ENCODE results near the gene SMIM35.
"Not testable (repeated sequence)": the region's sequence is repeated elsewhere in the genome, so short reads cannot be mapped to it uniquely, and the experiment has no call there.

Gene SMIM35

GRCh38 chr11:118014022-118014421 is 72.7 kb downstream of the SMIM35 start:
- Histone ChIP-seq H3K9me3 (ENCODE audit: low read length) (no peaks in the 10 kb centered on the region), H2AFZ (ENCODE audit: low read depth, low read length) (no peak overlapping the region), H3K27me3 (ENCODE audit: insufficient read depth, low read length) (peaks cover 11% of the 10 kb centered on the region), H3K4me3 (ENCODE audit: low read length) (no peak overlapping the region), H3K36me3 (ENCODE audit: insufficient read depth, low read length) (no peaks in the 10 kb centered on the region), H3K4me1 (ENCODE audit: insufficient read depth, low read length) (no peaks in the 10 kb centered on the region)

GRCh38 chr11:118012083-118012669 is 74.6 kb downstream of the SMIM35 start:
- H3K36me3 ChIP-seq (ENCODE audit: insufficient read depth, low read length) = no peaks in the 10 kb centered on the region
- H3K9me3 ChIP-seq (ENCODE audit: low read length) = no peaks in the 10 kb centered on the region
- no peak overlapping the region for H3K4me3 ChIP-seq (ENCODE audit: low read length)
- peaks cover 6% of the 10 kb centered on the region for H3K27me3 ChIP-seq (ENCODE audit: insufficient read depth, low read length)
- no peaks in the 10 kb centered on the region for H3K4me1 ChIP-seq (ENCODE audit: insufficient read depth, low read length)
- no peak overlapping the region for H2AFZ ChIP-seq (ENCODE audit: low read depth, low read length)

DNA sequence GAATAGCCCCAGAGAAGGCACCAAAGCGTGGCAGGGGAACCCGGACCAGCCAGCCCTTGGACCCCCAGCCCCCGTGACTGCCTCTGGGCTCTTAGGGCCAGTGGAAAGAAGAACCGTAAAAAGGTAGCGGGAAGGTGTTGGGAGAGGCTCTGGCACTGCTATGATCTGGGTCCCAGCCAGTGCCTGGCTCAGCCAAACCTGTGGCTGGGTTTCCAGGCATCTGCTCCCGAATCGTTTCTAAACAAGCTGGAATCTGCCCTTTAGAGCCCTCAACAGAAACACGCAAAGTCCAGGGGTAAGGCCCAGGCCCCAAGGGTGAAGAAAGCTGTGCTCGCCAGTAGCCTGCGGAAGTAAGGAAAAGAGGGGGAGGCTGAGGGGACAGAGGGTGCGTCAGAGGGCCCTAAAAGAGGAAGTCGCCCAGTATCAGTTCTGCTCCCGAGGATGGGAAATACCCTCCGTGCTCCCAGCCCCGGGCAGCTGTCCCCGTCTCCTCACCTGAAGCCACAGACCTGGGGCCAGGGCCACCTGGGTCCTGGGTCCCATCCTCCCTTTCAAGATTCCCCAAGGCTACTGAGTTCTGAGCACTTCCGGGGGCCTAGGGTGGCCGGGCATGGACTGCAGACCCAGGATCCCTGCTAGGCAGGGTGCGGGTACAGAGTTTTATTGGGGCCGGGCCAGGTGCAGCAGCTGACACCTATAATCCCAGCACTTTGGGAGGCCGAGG is 75.9 kb downstream of the SMIM35 start:
- H2AFZ ChIP-seq (ENCODE audit: low read depth, low read length) = no peak overlapping the region
- H3K27me3 ChIP-seq (ENCODE audit: insufficient read depth, low read length) = peaks cover 3% of the 10 kb centered on the region
- no peaks in the 10 kb centered on the region for H3K36me3 ChIP-seq (ENCODE audit: insufficient read depth, low read length)
- no peaks in the 10 kb centered on the region for H3K9me3 ChIP-seq (ENCODE audit: low read length)
- no peak overlapping the region for H3K4me3 ChIP-seq (ENCODE audit: low read length)
- no peaks in the 10 kb centered on the region for H3K4me1 ChIP-seq (ENCODE audit: insufficient read depth, low read length)

DNA sequence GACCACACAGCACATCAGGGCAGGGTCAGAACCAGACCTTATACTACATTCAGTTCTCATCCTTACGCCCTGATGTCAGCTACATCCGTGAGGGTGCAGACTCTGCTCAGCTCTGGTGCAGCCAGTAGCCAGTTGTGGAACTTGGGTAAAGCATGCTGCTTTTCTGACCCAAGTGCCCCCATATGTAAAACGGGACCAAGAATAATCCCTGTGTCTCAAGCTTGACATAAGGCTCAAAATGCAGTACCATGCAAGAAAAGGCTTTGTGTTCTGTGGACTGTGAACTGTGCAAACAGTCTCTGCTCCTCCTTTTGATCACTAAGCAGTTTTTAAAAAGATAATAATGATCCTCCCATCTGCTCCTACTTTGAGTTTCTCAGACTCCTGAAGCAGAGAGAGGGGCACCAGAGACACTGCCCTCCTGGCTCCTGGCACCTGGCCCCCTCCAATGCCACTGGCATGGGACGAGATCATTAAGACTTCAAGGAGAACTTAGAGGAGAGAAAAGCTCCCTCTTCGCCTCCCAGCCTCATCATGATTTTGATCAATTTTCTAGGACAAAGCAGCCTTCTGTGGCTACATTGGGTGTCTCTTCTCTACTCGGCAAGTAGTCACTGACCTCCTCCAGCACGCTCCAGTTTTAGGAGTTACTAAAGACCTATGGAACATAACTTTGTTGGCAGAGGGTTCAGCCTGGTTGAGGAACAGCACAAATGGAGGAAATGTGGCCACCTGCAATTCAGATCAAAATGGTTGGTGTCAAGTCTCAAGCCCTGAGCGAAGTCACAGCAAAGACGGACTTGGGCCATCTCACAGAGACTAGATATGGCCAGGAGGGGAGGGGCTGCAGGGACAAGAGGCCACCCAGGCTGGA is 76.7 kb downstream of the SMIM35 start:
- H2AFZ ChIP-seq (ENCODE audit: low read depth, low read length) = no peak overlapping the region
- H3K4me1 ChIP-seq (ENCODE audit: insufficient read depth, low read length) = no peaks in the 10 kb centered on the region
- no peak overlapping the region for H3K4me3 ChIP-seq (ENCODE audit: low read length)
- H3K9me3 ChIP-seq (ENCODE audit: low read length) = no peaks in the 10 kb centered on the region
- peaks cover 3% of the 10 kb centered on the region for H3K27me3 ChIP-seq (ENCODE audit: insufficient read depth, low read length)
- H3K36me3 ChIP-seq (ENCODE audit: insufficient read depth, low read length) = no peaks in the 10 kb centered on the region

DNA sequence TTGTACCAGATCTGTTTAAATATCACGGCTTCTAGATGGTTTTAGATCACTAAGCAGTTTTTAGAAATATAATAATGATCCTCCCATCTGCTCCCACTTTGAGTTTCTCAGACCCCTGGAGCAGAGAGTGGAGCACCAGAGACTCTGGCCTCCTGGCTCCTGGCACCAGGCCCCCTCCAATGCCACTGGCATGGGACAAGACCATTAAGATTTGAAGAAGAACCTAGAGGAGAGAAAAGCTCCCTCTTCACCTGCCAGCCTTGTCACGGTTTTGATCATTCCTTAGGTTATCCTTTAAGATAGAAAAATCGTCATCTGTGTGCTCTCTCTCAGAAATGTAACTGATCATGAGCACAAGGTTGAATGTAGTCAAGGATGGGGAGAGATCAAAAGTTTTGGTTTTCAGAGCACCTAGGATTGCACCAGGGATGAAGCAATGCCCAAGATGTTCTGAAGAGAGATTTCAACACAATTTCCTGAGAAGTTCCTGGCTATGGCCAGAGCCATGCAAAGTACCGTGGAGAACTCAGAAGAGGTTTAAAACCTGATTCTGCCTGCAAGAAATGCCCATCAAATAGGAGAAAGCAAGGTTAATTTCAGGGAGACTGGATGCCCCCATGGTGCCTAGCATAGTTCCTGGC is 78.4 kb downstream of the SMIM35 start:
- Histone ChIP-seq H3K9me3 (ENCODE audit: low read length) (no peaks in the 10 kb centered on the region), H3K4me3 (ENCODE audit: low read length) (no peak overlapping the region), H3K36me3 (ENCODE audit: insufficient read depth, low read length) (no peaks in the 10 kb centered on the region), H3K27me3 (ENCODE audit: insufficient read depth, low read length) (peaks cover 3% of the 10 kb centered on the region), H3K4me1 (ENCODE audit: insufficient read depth, low read length) (no peaks in the 10 kb centered on the region), H2AFZ (ENCODE audit: low read depth, low read length) (no peak overlapping the region)

GRCh38 chr11:118007563-118008270 is 79.0 kb downstream of the SMIM35 start:
- H3K4me3 ChIP-seq (ENCODE audit: low read length); H3K36me3 ChIP-seq (ENCODE audit: insufficient read depth, low read length); H3K4me1 ChIP-seq (ENCODE audit: insufficient read depth, low read length); H3K27me3 ChIP-seq (ENCODE audit: insufficient read depth, low read length); H3K9me3 ChIP-seq (ENCODE audit: low read length); H2AFZ ChIP-seq (ENCODE audit: low read depth, low read length): not testable (repeated sequence)

DNA sequence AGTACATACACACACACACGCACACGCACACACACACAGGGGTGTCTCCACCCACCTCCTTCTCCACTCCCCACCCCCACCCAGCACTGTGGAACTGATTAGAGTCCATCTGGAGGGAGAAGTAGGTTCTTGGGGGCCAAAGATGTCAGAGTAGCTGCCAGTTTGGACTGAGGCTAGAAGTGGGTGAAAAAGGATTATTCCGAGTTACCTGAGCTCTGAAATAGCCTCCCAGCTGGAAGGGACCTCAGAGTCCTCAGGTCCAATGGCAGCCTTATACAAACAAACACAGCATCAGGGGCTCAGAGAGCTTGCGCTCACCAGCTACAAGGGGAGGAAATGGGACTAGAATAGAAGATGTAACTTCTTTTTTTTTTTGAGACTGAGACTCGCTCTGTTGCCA is 79.7 kb downstream of the SMIM35 start:
- Histone ChIP-seq H3K9me3 (ENCODE audit: low read length) (no peaks in the 10 kb centered on the region), H2AFZ (ENCODE audit: low read depth, low read length) (no peak overlapping the region), H3K36me3 (ENCODE audit: insufficient read depth, low read length) (no peaks in the 10 kb centered on the region), H3K4me1 (ENCODE audit: insufficient read depth, low read length) (no peaks in the 10 kb centered on the region), H3K27me3 (ENCODE audit: insufficient read depth, low read length) (peaks cover 3% of the 10 kb centered on the region), H3K4me3 (ENCODE audit: low read length) (no peak overlapping the region)

DNA sequence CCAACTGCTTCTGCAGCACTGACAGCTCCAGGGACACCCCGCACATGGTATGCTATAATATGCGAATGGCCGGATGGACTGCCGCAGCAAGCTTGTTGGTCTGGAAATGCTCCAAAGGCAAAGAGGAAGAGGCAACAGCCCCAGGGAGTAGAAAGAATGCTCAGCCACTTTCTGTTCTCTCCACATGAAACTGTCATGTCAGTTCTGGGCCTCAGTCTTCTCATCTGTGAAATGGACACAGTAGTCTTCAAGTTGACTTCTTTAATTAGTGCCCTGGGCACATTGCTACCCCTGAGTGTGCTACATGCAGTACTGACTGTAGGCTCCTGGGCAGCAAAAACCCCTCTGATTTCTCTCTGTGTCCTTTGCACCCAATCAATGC is 80.6 kb downstream of the SMIM35 start:
- Histone ChIP-seq H3K4me3 (ENCODE audit: low read length) (no peak overlapping the region), H3K36me3 (ENCODE audit: insufficient read depth, low read length) (no peaks in the 10 kb centered on the region), H3K27me3 (ENCODE audit: insufficient read depth, low read length) (peaks cover 3% of the 10 kb centered on the region), H3K9me3 (ENCODE audit: low read length) (no peaks in the 10 kb centered on the region), H2AFZ (ENCODE audit: low read depth, low read length) (no peak overlapping the region), H3K4me1 (ENCODE audit: insufficient read depth, low read length) (no peaks in the 10 kb centered on the region)

GRCh38 chr11:118005224-118006152 is 81.3 kb downstream of the SMIM35 start:
- Histone ChIP-seq H3K27me3 (ENCODE audit: insufficient read depth, low read length) (no peaks in the 10 kb centered on the region), H3K36me3 (ENCODE audit: insufficient read depth, low read length) (no peaks in the 10 kb centered on the region), H3K4me3 (ENCODE audit: low read length) (no peak overlapping the region), H3K9me3 (ENCODE audit: low read length) (no peaks in the 10 kb centered on the region), H3K4me1 (ENCODE audit: insufficient read depth, low read length) (no peaks in the 10 kb centered on the region), H2AFZ (ENCODE audit: low read depth, low read length) (no peak overlapping the region)

DNA sequence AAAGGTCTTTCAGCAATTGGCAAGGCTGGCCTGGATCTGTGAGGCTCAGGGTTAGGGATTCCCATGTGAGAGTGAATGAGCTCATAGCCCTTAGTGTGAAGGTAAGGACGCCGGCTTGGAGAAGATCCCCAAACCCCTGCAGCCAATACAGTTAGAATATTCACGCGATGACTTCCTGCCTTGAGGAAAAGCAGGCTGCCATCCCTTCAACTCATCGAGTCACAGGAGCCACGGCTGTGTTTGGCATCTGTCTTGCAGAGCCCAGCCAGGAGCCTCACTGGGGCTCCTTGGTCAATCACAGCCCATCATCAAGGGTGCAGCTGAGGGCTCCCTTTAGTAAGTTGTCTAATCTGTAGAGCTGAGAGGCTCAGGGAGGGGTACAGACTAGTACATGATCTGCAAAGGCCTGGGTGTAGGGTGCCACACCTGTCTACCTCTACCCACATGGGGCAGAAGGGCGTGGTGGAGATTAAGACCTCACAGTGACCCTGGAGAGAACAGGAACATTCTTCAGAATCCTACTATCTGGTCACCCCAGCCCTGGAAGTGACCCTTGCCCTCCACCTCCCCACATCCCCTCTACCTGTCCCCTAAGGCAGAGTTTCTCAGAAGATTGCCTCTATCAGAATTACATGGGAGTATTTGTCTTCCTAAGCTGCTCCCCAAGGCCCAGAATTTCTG is 82.1 kb downstream of the SMIM35 start:
- no peaks in the 10 kb centered on the region for H3K36me3 ChIP-seq (ENCODE audit: insufficient read depth, low read length)
- H3K4me1 ChIP-seq (ENCODE audit: insufficient read depth, low read length) = no peaks in the 10 kb centered on the region
- no peaks in the 10 kb centered on the region for H3K9me3 ChIP-seq (ENCODE audit: low read length)
- no peak overlapping the region for H3K4me3 ChIP-seq (ENCODE audit: low read length)
- H3K27me3 ChIP-seq (ENCODE audit: insufficient read depth, low read length) = no peaks in the 10 kb centered on the region
- no peak overlapping the region for H2AFZ ChIP-seq (ENCODE audit: low read depth, low read length)

- Histone ChIP-seq H2AFZ (ENCODE audit: low read depth, low read length) (no peak overlapping the region), H3K4me1 (ENCODE audit: insufficient read depth, low read length) (no peaks in the 10 kb centered on the region), H3K27me3 (ENCODE audit: insufficient read depth, low read length) (no peaks in the 10 kb centered on the region), H3K9me3 (ENCODE audit: low read length) (no peaks in the 10 kb centered on the region), H3K36me3 (ENCODE audit: insufficient read depth, low read length) (no peaks in the 10 kb centered on the region), H3K4me3 (ENCODE audit: low read length) (no peak overlapping the region)
Measured at GRCh38 chr11:118003456-118003855, 83.3 kb downstream of the SMIM35 start.
